ENCODE measurements around the gene CNTN1.

The CNTN1 gene

GRCh38 chr12:40853221-40853620 is 161.0 kb downstream of the CNTN1 start:
- no peak for DNase-seq (ENCODE audit: low read depth in 2 of 2)

- DNase-seq (ENCODE audit: low read depth in 2 of 2): no peak
Measured at GRCh38 chr12:40854604-40855003, 162.4 kb downstream of the CNTN1 start.

- no peak for DNase-seq (ENCODE audit: low read depth in 2 of 2)
Measured at GRCh38 chr12:40864891-40865290, 172.7 kb downstream of the CNTN1 start.

- no peak for DNase-seq (ENCODE audit: low read depth in 2 of 2)
Measured at GRCh38 chr12:40870981-40871380, 178.7 kb downstream of the CNTN1 start.

- no peak for DNase-seq (ENCODE audit: low read depth in 2 of 2)
Measured at GRCh38 chr12:40874868-40875267, 182.6 kb downstream of the CNTN1 start.

- no peak for DNase-seq (ENCODE audit: low read depth in 2 of 2)
Measured at GRCh38 chr12:40889329-40889728, 197.1 kb downstream of the CNTN1 start.

GRCh38 chr12:40892528-40892927 is 200.3 kb downstream of the CNTN1 start:
- DNase-seq (ENCODE audit: low read depth in 2 of 2): no peak

GRCh38 chr12:40898505-40898904 is 206.3 kb downstream of the CNTN1 start:
- DNase-seq (ENCODE audit: low read depth in 2 of 2): no peak

- no peak for DNase-seq (ENCODE audit: low read depth in 2 of 2)
Measured at GRCh38 chr12:40903040-40903439, 210.8 kb downstream of the CNTN1 start.

- DNase-seq (ENCODE audit: low read depth in 2 of 2): no peak
Measured at GRCh38 chr12:40907115-40907527, 214.9 kb downstream of the CNTN1 start.

- DNase-seq (ENCODE audit: low read depth in 2 of 2): no peak
Measured at GRCh38 chr12:40911676-40912075, 219.4 kb downstream of the CNTN1 start.

- no peak for DNase-seq (ENCODE audit: low read depth in 2 of 2)
Measured at GRCh38 chr12:40915172-40915571, 222.9 kb downstream of the CNTN1 start.

GRCh38 chr12:40917561-40917960 is 225.3 kb downstream of the CNTN1 start:
- DNase-seq (ENCODE audit: low read depth in 2 of 2): no peak

- DNase-seq (ENCODE audit: low read depth in 2 of 2): no peak
Measured at GRCh38 chr12:40921563-40922163, 229.4 kb downstream of the CNTN1 start.

GRCh38 chr12:40937891-40938290 is 245.7 kb downstream of the CNTN1 start:
- no peak for DNase-seq (ENCODE audit: low read depth in 2 of 2)

- DNase-seq (ENCODE audit: low read depth in 2 of 2): no peak
Measured at GRCh38 chr12:40942326-40942725, 250.1 kb downstream of the CNTN1 start.

GRCh38 chr12:40945772-40946171 is 253.5 kb downstream of the CNTN1 start:
- no peak for DNase-seq (ENCODE audit: low read depth in 2 of 2)

- DNase-seq (ENCODE audit: low read depth in 2 of 2): no peak
Measured at GRCh38 chr12:40946612-40947194, 254.5 kb downstream of the CNTN1 start.

GRCh38 chr12:40947797-40948196 is 255.6 kb downstream of the CNTN1 start:
- no peak for DNase-seq (ENCODE audit: low read depth in 2 of 2)

GRCh38 chr12:40953076-40953475 is 260.8 kb downstream of the CNTN1 start:
- no peak for DNase-seq (ENCODE audit: low read depth in 2 of 2)

- DNase-seq (ENCODE audit: low read depth in 2 of 2): no peak
Measured at GRCh38 chr12:40957417-40957816, 265.2 kb downstream of the CNTN1 start.

GRCh38 chr12:40959041-40959440 is 266.8 kb downstream of the CNTN1 start:
- DNase-seq (ENCODE audit: low read depth in 2 of 2): no peak

GRCh38 chr12:40963751-40964150 is 271.5 kb downstream of the CNTN1 start:
- no peak for DNase-seq (ENCODE audit: low read depth in 2 of 2)

- no peak for DNase-seq (ENCODE audit: low read depth in 2 of 2)
Measured at GRCh38 chr12:40969796-40970195, 277.6 kb downstream of the CNTN1 start.

Measured in stimulated activated CD4-positive, alpha-beta T cell treated with anti-CD3 and anti-CD28 coated beads, Interleukin-1b, Interleukin-23, amount 100 ng/mL, for 1 hour (primary cell).